NCI-H2081 treated with DMSO at 0.1 percent for 48 hours (cell line): Measurements from ENCODE around the gene SLC12A7.

Experiments used
- DNase-seq: peaks from one replicate; lab custom pipeline; 2025; lab: John Stamatoyannopoulos, UW

The SLC12A7 gene

DNA sequence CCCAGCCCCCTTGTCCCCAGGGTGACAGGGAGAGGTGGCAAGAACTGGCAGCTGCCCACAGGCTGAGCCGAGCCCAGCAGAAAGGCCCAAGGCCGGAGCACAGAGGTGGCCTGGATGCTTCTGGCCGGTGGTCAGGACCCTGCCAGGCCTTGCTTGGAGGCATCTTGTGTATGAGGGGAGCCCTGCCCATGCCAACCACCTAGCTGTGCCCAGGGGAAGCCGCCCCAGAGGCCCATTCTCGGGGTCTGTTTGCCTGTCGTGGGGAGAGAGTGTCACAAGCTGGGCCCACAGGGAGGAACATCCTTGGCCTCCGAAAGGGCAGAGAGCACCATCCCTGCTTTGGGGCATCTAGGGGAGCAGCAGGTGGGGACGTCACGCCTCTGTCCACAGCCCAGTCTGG, 93.3 kb downstream of the SLC12A7 start:
- no peak for DNase-seq

- DNase-seq, result no peak
These were observed 94.0 kb downstream of the SLC12A7 start for GRCh38 chr5:1017691-1018455.

- no peak for DNase-seq
These were observed 94.8 kb downstream of the SLC12A7 start for GRCh38 chr5:1017056-1017455.

GRCh38 chr5:1016476-1016875, 95.4 kb downstream of the SLC12A7 start:
- no peak for DNase-seq

- no peak for DNase-seq
These were observed 95.8 kb downstream of the SLC12A7 start for GRCh38 chr5:1016036-1016435.

DNA sequence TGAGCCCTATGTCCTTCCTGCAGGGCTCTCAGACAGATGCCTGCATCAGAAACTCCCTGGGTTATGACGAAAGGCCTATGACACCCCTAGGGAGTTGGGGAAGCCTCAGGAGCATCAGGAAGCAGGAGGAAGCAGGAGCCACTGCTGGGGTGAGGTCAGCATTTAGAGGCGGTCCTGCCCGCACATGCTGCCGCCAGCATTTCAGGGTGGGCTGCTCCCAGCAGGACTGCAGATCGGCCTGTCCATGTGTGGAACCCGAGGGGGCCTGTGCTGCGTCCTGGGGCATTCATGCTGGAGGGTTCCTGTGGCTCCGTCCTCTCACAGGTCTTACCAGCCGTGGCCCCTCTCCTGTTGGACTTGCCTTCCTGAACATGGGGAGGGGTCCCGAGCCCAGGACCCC, 96.4 kb downstream of the SLC12A7 start:
- DNase-seq, result no peak

DNA sequence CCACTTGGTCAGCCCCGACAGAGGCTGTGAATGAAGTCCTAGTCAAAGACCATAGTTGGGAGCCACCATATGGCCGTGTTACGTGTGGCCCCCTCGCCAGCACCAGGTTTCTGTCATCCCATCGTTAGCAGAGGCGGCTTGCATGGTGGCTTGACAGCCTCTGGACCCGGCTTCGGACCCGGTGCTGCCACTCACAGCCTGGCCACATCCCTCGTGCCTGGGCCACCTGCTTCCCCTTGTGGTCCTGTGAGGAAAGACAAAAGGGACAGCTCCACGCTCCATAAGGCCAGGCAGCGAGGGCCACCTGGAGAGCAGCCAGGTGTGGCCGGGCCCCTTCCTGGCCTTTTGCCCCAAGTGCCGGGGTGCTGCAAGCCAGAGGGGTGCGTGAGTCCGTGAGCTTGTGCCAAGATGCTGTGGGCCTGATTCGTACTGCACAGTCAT, 97.1 kb downstream of the SLC12A7 start:
- DNase-seq, result no peak

- no peak for DNase-seq
These were observed 97.5 kb downstream of the SLC12A7 start for GRCh38 chr5:1014346-1014745.

DNA sequence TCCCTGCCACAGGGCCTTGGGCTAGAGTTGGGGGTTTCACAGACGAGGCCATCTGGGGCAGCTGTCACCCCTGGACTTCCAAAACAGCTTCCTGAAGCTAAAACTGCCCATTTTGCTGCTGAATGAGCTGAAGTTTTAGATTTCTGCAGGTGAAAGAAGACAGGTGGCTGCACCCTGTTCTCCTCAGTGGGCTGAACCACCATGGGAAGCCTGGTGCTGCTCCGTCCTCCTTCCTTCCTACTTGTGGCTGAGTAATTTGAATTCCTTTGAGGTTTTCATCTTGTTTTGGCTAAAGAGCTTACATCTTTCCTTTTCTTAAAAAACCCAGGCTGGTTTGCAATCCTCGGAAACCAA, 97.9 kb downstream of the SLC12A7 start:
- no peak for DNase-seq

- no peak for DNase-seq
These were observed 98.5 kb downstream of the SLC12A7 start for GRCh38 chr5:1013238-1013947.

GRCh38 chr5:1012900-1013237, 99.0 kb downstream of the SLC12A7 start:
- DNase-seq, result no peak

- DNase-seq, result no peak
These were observed 99.5 kb downstream of the SLC12A7 start for GRCh38 chr5:1012313-1012841.

GRCh38 chr5:1011741-1012312, 100.0 kb downstream of the SLC12A7 start:
- no peak for DNase-seq

- DNase-seq, result no peak
These were observed 100.6 kb downstream of the SLC12A7 start for GRCh38 chr5:1011226-1011631.

DNA sequence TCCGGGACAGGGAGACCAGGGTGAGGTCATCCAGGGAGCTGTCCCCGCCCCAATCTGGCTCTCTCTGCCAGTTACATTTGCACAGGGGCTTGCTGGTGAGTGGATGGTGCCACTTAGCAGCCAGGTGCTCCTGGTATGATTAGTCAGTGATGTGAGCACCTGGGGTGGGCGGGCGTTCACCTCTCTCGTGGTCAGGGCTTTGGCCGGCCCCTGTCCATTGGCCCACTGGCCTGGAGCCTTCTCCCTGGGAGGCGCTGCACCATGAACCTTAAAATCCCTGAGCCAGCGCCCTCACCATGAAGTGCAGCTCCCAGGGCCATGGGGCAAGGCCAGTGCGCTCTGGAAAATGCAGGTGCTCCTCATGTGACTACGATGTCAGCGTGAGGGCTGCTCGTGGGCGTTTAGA, 101.2 kb downstream of the SLC12A7 start:
- no peak for DNase-seq

GRCh38 chr5:1010181-1010510, 101.7 kb downstream of the SLC12A7 start:
- no peak for DNase-seq

DNA sequence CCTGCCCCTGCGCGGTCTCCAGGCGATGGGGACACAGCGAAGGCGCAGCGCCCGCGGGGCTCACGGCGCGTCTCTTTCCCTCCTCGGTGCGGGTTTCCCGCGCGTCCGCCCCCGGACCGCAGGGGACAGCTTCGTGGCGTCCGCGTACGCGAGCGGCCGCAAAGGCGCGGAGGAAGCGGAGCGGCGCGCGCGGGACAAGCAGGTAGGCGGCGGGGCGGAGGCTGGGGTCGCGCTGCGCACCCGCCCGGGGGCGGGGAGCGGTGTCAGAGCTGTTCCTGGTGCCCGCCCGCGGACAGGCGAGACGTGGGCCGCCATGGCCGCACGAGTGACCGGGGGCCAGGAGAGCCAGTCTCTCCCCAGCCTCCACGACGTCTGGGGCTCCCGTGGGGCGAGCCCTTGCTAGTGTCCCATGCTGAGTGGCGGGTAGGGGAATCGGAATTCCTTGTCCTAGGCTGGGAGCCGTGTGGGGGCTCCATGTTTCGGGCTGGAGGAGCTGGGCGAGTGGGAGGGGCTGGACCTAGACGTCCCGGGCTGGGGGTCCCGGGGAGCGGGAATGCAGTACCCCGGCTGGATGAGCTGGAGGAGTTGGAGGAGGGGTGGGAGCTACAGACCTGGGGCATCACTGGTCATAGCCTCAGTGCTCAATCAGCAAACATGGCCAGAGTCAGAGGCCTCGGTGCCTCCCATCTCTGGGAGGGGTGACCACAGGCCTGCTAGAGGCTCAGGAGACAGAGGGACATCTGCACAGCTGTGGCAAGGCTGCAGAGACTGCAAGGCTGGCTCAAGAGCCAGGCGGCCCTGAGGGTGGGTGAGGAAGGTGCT, 102.3 kb downstream of the SLC12A7 start:
- no peak for DNase-seq

DNA sequence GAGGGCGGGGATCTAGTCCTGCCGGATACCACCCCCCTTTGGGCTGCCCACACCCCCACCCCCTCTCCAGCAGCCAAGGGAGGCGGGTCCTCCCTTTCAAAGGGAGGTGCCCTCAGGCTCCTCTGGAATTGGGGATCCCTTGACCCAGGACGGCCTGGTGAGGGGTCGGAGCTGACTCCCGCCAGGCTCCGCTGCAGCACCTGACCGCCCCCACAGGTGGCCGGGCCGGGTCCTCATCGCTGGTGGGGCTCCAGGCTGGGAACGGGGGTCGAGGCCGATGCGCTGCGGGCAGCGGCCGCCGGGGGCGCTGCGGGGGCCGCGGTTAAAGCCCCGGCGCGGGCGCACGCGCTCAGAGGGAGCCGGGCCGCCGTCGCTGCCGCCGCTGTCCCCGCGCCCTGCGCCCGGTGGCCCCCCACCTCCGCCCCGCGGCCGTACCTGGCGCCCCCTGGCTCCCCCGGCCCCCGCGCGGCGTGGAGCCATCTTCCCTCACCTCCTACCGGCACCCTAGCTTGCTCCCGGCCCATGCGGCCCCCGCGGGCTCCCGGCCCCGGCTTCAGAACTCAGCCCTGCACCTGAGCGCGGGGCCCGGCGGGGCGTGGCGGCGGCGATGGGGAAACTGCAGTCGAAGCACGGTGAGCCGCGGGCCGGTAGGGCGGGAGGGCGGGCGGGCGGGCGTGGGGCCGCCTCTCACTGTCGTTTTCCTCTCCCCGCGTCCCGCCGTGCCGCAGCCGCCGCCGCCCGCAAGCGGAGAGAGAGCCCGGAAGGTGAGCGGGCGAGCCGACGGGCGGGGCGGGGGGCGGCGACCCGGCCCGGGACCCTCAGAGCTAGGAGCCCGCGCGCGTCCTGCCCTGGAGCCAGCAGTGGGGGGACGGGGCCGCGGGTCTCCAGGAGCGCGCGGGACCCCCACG, 103.2 kb downstream of the SLC12A7 start, which contains the start of gene NKD2:
Gene NKD2, plus strand, starts transcription at position 352 of the 908 bp plus-strand sequence. Its CDS starts 256 bp downstream, at position 608.
- DNase-seq, result no peak

GRCh38 chr5:1007681-1008450, 104.0 kb downstream of the SLC12A7 start:
- DNase-seq, result no peak

DNA sequence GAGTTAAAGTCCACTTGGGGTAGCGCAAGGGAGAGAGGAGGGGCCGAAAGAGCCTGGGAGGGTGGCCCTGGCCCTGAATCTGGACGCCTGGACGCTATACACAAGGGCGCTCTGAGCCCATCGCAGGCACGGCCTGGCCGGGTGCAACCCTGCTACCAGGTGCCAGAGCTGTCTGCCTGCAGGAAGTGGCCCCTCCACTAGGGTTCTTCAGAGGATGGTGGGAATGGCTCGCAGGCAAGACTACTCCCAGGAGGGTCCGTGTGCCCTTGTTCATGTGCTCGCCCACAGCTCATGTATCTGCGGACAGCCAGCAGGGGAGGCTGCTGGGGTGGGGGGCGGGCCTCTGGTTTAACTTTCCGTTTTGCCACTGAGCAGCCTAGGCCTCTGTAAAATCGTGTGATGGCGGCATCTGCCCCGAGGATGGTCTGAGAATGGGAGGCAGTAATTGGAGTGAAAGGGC, 104.6 kb downstream of the SLC12A7 start:
- no peak for DNase-seq
